Stimulated activated CD4-positive, alpha-beta T cell treated with anti-CD3 and anti-CD28 coated beads, TNF-alpha, amount 100 ng/mL, for 4 hours (primary cell): Measurements from ENCODE around the gene C12orf76.
A peak's percentile ranks its signal among the peaks of the same experiment; 100 is the strongest.
"Not testable (repeated sequence)": the region's sequence is repeated elsewhere in the genome, so short reads cannot be mapped to it uniquely, and the experiment has no call there.

ENCODE experiments used
- DNase-seq, 3 experiments: peaks; one replicate each; pipeline ENCODE4 v3.0.0-alpha.2; 2020; ENCODE audit warnings: low read depth in 3 of 3

C12orf76 gene, protein sequence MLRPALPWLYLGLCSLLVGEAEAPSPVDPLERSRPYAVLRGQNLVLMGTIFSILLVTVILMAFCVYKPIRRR

DNA sequence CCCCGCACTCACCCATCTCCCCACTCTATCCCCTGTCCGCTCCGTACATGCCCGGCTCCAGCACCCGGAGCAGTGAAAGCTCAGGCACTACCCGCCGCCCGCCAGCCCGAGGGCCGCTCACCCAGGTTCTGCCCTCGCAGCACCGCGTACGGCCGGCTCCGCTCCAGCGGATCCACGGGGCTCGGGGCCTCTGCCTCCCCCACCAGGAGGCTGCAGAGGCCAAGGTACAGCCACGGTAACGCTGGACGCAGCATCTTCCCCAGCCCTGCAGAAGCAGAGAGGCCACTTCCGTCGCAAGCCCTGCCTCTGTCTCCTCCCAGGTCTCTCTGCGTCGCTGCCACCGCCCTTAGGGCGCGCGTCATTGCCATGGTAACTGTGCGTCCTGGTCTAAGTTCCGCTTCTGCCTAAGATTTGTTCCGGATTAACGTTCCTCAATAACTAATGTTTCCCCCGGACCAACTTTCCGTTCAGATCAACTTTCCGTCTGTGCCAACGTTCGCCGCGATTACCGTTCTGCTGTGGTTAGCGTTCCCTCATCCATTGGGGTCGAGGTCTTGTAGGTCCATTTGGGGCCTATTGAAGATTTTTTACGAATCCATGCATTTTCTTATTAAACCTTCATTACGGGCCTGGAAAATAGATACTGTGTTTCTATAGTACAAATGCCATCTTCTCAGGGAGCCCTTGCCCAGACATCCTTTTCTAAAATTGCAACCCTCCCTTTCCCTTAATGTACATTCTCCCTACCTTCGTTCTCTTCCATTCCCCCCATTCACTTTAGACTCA is at the start of gene C12orf76:
Gene C12orf76 (minus strand): TSS at position 281 of the 786 bp plus-strand sequence. CDS start 27 bp downstream, at position 254.
- DNase-seq: peak; percentile 76 to 83 (median 83)

DNA sequence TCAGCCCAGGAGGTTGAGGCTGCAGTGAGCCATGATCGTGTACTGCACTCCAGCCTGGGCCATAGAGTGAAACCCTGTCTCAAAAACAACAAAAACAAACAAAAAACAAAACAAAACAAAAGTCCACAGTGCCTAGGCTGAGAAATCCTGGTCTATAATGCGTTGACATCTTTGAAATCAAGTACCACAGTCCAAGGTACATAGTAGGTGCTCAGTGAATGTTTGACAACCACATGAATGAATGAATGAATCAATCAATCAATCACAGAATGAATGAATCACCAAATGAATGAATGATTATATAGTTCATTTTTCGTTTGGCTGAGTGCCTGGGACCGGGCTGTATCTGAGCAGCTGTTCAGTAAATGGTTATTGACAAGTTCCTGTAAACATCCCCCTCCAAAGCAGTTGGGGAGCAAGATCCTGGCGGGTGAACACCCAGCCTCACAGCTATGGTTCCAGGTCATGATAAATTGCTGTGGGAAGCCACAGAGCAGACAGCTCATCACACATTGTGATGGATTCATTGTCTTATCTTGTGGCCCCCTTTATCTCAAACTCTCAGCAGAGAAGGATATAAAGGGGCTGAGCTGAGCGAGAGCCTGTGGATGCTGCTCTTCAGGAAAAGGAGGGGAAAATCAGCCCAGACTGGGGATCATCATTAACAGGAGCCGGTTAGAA is 45.4 kb upstream of the C12orf76 start:
- DNase-seq: no peak

DNA sequence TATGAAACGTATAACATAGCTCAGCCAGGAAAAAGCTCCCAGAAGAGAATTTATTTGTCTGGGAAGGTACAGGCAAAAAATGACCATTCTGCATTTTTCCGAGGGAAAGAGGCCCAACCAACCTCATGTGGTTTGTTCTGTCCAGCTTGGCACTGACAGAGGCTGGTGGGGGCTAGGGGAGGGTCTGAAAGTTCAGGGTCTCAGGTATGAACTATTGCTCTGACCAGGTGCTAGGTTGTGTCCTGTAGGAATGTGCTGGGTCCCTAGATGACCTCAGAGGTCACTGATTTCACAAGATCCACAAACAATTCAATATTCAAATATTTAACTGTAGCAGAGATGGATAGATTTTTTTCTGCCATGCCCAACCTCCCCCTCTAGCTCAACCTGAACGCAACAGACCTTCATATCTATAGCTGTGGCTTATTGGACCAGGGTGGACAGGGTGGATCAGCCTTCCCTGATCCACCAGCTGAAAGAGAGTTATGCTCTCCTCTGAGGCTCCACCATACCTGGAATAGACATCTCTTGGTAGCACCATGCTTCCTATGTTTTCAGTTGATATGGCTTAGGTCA is 42.9 kb upstream of the C12orf76 start:
- no peak for DNase-seq

DNA sequence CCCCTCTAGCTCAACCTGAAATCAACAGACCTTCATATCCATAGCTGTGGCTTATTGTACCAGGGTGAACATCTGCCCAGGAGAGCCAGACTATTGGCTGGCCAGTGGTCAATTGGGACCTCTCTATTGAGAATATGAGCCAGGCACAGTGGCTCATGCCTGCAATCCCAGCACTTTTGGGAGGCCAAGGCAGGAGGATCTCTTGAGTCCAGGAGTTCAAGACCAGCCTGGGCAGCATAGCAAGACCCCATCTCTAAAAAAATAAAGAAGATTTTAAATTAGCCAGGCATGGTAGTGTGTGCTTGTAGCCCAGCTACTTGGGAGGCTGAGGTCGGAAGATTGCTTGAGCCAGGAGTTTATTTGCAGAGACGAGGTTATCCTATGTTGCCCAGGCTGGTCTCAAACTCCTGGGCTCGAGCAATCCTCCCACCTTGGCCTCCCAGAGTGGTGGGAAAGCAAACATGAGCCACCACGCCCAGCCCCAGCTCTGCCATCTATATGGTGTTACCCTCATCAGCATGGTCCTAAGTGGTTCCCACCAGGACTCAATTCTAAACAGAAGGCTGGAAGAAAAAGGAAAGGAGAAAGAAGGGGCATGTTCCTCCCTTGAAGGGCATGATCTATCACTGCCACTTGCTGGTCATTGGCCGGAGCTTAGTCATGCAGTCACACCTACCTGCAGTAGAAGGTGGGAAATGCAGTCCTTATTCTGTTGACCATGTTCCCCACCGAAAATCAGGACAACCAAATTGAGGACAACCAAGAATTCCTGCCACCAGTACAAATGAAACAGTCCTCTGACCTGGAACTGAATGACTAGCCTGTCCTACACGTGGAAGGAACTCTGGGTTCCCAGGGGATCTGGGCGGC is 42.2 kb upstream of the C12orf76 start:
- no peak for DNase-seq

DNA sequence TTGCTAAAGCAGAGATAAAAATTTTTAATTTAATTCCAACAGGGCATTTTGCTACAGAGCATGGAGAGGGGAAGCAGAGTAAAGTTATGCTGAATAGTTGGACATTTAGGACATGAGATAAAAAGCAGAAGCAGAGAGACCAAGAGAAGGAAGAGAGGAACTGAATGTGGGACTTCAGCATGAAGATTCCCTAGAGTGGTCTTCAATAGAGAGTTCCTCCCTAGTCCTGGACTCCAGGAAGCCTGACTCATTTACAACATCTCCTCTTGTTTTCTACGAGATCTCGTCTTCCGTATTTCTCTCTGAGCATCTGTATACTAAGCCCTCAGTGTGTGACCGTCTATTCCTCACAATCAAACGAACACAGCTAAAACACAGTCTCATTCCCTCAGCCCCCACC is 40.6 kb upstream of the C12orf76 start:
- no peak for DNase-seq

DNA sequence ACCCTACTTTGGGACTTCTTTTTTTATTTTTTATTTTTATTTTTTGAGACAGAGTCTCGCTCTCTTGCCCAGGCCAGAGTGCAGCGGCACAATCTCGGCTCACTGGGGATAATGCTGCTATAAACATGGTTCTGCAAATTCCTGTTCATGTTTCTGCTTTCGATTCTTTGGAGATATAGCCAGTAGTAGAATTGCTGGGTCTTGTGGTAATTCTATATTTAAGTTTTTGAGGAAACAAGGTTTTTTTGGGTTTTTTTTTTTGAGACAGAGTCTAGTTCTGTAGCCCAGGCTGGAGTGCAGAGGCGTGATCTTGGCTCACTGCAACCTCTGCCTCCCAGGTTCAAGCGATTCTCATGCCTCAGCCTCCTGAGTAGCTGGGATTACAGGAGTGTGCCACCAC is 39.9 kb upstream of the C12orf76 start:
- DNase-seq: not testable (repeated sequence)

DNA sequence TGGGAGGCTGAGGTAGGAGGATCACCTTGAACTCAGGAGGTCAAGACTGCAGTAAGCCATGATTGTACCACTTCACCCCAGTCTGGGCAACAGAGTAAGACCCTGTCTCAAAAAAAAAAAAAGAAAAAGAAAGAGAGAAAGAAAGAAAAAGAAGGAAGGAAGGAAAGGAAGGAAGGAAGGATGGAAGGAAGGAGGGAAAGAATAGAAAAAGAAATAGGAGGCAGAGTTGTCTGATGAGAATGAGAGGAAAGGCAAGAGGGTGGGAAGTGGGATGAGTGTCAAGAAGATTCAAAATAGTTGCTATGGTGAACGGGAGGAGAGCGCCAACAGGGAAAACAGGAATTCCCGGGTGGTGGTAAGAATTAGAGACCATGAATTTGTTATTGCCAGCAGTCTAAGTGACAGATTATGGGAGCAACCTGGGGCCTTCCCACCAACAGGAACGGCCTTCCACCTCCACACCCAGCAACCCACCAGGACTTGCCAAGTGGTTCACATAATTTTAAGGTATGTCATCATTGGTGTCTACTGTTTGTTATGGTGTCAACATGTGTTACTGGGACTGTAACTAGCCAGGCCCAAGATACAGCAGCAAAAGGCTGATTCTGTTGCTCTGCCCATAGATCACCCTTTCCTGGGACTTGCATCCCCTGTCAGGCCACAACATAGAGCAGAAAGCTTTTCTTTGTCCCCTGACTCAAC is 36.1 kb upstream of the C12orf76 start:
- no peak for DNase-seq

DNA sequence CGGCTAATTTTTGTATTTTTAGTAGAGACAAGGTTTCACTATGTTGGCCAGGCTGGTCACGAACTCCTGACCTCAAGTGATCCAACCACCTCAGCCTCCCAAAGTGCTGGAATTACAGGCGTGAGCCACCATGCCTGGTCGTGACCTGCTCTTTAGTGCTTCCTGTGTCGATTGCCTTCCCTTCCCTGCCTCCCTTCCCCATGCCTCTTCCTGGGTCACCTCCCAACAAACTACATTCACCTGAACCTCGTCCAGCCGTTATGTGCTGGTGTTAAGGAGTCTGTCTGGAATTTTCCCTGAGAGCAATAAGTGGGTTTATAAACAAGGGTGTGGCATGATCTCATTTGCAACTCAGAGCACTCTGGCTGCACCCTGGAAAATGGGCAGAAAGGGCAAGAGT is 32.1 kb upstream of the C12orf76 start:
- no peak for DNase-seq

DNA sequence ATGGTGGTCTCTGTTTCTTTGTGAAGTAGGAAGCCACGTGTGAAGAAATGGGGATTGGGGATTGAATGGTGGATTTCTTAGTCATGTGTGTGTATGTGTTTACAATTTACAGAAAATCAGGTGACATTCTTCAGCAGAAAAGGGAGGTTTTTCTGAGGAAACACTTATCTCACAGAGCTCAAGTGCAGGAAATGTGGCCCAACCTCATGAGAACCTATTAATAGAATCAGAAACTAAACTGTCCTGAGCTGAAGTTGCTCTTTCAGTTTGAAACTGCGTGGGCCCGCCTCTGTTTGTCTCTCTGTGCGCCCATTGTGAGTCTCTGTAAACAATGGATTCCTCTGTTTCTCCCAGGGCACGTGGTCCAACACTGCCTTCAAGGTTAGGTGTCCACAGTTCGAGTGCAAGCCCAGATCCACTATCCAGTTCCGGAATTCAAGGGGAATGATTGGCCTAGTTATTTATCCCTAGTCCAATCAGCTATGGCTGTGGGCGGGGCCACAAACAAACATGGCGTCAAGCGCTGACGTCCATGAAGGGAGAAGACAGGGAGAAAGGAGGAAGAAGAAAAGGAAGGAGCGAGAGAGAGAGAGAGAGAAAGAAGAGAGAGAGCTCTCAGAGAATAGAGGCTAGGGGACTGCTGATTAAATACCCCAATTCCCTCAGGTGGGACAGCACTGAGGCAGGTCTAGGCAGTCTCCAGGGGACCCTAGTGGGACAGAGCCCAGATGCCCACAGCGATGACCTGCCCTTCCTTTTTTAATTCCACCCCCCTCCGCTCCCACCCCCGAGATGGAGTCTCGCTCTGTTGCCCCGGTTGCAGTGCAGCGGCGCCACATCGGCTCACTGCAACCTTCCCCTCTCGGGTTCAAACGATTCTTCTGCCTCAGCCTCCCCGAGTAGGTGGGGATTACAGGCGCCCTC is 31.4 kb upstream of the C12orf76 start:
- DNase-seq: peak; percentile 31 to 55 (median 52)

DNA sequence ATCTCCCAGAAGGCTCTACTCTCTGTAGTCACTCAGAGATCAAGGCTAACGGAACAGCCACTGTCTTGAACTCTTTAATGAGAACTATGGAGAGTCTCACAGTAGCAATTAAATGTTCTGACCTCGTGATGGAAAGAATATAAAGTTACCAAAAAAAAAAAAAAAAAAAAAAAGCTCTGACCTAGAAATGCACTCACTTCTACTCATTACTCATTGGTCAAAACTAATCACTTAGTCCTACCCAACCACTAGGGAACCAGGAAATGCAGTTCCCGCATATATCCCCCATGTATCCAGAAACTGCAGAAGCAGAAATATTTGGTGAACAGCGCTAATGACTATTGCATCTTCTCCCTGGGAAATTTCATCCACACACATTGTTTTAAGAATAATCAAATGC is 29.5 kb upstream of the C12orf76 start:
- DNase-seq: no peak

DNA sequence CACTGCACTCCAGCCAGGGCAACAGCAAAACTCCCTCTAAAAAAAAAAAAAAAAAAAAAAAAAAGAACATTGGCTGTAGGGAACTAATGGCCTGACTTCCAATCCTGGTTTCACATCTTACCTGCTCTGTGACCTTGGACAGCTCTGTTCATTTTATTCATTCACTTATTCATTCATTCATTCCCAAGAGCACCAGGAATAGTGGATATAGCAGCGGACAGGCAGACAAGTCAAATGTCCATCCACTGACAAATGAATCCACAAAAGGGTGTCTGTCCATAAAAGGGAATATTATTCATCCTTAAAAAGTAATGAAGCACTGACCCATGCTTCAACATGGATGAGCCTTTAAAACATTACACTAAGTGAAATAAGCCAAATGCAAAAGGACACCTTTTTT is 27.6 kb upstream of the C12orf76 start:
- DNase-seq: no peak

DNA sequence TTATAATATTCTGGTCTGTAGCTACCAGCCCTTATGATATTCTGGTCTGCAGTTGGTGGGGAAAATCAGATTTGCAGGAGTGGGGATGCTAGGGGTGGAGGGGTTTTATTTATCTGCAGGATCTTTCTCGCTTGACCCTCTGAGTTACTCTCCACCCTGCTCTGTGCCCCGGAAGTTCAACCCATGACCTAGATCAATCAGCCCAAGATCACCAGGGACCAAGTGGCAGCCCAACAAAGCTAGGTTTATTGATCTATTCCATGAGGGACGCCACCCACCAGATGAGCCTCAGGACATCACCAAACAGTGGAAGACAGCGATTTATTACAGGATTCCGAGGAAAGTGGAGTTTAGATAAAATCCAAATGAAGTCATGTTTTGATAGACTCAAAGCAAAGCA is 25.8 kb upstream of the C12orf76 start:
- DNase-seq: no peak

DNA sequence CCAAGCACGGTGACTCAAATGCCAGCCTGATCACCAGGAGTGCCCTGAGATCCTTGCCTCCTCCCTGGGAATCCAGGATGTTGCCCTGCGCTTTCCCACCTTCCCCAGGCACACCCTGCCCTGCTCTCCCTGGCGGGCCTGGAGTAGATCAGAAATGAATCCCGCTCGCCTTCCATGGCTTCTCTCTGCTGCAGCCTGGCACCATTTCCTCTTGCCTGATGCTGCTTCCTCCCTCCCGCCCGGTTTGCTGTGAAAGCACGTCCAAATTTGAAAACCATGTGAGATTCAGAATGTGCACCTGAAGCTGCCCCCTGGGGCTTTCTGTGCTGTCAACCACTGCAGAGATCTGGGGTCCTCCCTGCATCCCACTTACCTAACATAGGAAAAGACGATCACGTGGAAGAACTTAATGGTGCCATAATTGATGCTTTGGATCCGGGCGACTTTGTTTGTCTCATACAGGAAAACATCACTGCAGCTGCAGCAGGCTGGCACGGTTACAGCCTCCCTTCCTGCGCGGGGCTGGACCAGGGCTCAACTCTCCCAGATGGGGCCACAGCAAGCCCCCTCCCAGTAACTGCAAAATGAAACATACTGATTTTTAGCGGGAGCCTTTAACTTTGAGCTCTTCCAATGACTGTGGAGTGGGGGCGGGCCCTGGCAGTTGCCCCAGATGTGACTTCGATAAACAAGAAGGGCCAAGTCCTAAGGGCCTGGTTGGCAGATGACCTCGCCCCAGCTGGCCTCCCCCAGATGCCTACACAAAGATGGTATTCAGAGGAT is 24.9 kb upstream of the C12orf76 start:
- no peak for DNase-seq

DNA sequence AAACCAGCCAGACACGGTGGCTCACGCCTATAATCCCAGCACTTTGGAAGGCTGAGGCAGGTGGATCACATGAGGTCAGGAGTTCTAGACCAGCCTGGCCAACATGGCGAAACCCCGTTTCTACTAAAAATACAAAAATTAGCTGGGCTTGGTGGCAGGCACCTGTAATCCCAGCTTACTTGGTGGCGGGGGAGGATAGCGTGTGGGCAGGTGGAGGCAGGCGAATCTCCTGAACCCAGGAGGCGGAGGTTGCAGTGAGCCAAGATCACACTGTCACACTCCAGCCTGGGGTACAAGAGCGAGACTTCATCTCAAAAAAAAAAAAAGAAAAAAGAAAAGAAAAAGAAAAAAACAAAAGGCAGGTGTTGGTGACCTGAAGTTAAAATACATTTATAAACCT is 24.3 kb upstream of the C12orf76 start:
- DNase-seq: not testable (repeated sequence)

DNA sequence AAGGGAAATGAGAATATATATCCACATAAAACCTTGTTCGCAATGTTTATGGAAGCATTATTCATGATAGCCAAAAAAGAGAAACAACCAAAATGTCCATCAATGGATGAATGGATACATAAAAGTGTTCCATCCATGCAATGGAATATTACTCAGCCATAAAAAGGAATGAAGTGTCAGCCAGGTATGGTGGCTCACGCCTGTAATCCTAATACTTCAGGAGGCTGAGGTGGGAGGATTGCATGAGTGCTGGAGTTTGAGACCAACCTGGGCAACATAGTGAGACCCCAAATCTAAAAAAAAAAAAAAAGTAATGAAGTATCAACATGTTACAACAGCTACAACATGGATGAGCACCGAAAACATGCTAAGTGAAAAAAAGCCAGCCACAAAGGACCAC is 23.6 kb upstream of the C12orf76 start:
- DNase-seq: no peak

DNA sequence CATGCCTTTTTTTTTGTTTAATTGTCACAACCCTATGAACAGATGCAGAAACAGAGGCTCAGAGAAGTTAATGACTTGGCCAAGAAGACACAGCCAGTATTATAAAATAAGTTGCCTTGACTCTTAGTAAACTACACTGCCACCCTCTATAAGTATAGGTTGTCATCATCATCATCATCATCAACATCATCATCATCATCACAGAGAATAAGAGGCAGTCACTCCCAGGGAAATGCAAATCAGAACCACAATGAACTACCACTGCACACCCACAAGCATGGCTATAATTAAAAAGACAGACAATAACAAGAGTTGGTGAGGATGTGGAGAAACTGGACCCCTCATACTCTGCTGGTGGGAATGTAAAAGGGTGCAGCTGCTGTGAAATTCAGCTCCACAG is 23.2 kb upstream of the C12orf76 start:
- no peak for DNase-seq

DNA sequence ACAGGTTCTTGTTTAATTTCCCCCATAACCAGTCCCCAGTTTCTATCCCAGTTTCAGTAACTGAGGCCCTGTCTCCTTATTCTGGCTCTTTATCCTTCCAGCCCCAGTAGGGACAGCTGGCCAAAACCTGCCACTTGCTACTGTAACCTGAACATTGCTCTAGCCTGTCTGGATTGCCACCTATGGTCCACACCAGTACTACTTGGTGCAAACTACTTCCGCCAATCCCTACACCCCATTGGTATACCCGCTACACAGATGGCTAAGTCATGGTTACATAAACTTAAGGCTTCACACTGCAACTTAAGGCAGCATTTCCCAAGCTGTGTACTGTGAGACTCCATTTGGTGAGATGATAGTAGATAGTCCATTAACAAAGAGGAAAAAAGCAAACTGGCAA is 20.3 kb upstream of the C12orf76 start:
- DNase-seq: no peak

DNA sequence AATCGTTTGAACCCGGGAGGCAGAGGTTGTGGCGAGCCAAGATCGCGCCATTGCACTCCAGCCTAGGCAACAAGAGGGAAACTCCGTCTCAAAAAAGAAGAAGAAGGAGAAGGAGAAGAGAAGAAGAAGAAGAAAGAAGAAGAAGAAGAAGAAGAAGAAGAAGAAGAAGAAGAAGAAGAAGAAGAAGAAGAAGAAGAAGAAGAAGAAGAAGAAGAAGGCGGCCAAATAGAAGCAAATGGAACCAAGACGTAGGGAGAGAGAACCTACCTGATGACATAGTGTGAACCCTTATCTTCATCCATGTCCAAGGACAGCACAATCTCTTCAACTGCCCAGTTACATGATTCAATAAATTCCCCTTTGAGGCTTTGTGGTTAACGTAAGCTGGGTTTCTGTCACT is 19.8 kb upstream of the C12orf76 start:
- not testable (repeated sequence) for DNase-seq

DNA sequence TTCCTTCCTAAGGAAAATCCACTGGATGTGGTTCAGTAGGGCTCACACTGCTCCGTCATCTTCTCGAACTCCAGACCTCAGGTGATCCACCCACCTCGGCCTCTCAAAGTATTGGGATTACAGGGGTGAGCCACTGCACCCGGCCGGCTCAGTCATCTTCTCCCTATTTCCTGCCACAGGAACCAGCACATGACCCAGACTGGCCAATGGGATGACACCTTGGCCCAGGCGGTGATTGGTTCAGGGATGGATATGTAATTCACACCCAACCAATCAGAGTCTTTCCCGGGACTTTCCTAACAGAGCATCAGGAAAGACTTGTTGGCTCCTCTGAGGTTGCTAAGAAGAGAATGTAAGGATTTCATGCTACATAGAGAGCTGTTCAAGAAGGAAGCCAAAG is 19.2 kb upstream of the C12orf76 start:
- no peak for DNase-seq
